Nephron progenitor cell (in vitro differentiated cells): ENCODE data around the gene TERT.

Source experiments
- DNase-seq: peaks from one replicate; pipeline ENCODE4 v3.0.0; 2021
- H3K27ac Mint-ChIP-seq: 2 replicates; pipeline ENCODE4 v1.8.0; 2021; ENCODE audit warnings: mild to moderate bottlenecking, moderate library complexity, mixed read lengths
- H3K27me3 Mint-ChIP-seq: 2 replicates; pipeline ENCODE4 v1.8.0; 2021; ENCODE audit warnings: mild to moderate bottlenecking, low read depth, mixed read lengths; ENCODE audit not compliant: poor library complexity
- H3K36me3 Mint-ChIP-seq: 2 replicates; pipeline ENCODE4 v1.8.0; 2021; ENCODE audit warnings: low read depth, mixed read lengths
- H3K4me1 Mint-ChIP-seq: 2 replicates; pipeline ENCODE4 v1.8.0; 2021; ENCODE audit warnings: mixed read lengths
- H3K4me3 Mint-ChIP-seq: 2 replicates; pipeline ENCODE4 v1.8.0; 2021; ENCODE audit warnings: mild to moderate bottlenecking, moderate library complexity, mixed read lengths
- H3K9me3 Mint-ChIP-seq: 2 replicates; pipeline ENCODE4 v1.8.0; 2021; ENCODE audit warnings: mild to moderate bottlenecking, moderate library complexity, mixed read lengths
- TF ChIP-seq, protein P1 (sequence below): fragments of 200-600 bp; sonication (generic); IDR thresholded peaks from 2 replicates; pipeline ENCODE4 v1.5.0; 2021; ENCODE audit warnings: antibody characterized with exemption

TERT gene

DNA sequence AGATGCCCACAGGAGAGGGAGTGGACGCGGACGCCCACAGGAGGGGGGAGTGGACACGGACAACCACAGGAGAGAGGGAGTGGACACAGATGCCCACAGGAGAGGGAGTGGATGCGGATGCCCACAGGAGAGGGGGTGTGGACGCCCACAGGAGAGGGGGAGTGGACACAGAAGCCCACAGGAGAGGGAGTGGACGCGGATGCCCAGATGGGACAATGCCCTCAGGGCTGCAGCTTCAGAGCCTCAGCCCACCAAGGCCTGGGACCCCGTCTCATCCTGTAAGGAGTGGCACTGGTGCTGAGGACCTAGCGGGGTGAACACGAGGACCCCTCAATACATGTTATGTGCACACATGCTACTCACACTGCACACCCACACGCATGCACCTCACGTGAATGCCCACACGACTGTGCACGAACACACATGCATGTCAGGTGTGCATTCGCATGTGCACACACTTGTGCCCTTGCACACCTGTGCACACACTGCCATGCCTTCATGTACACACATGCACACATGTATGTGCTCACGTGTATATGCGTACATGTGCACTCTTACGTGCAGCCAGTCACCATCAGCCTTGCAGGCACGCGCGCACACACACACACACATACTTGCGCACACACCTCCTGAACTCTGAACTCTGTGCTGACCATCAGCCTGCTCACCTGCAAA, 34.9 kb downstream of the TERT start:
- Mint-ChIP-seq H3K9me3 (no peaks in the 10 kb centered on the region), H3K4me1 (peaks cover 11% of the 10 kb centered on the region), H3K27ac (no peak overlapping the region), H3K4me3 (no peak overlapping the region), H3K36me3 (no peaks in the 10 kb centered on the region), H3K27me3 (peaks cover 11% of the 10 kb centered on the region)
- TF ChIP-seq, protein P1, sequence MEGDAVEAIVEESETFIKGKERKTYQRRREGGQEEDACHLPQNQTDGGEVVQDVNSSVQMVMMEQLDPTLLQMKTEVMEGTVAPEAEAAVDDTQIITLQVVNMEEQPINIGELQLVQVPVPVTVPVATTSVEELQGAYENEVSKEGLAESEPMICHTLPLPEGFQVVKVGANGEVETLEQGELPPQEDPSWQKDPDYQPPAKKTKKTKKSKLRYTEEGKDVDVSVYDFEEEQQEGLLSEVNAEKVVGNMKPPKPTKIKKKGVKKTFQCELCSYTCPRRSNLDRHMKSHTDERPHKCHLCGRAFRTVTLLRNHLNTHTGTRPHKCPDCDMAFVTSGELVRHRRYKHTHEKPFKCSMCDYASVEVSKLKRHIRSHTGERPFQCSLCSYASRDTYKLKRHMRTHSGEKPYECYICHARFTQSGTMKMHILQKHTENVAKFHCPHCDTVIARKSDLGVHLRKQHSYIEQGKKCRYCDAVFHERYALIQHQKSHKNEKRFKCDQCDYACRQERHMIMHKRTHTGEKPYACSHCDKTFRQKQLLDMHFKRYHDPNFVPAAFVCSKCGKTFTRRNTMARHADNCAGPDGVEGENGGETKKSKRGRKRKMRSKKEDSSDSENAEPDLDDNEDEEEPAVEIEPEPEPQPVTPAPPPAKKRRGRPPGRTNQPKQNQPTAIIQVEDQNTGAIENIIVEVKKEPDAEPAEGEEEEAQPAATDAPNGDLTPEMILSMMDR, result no peak
- no peak for DNase-seq

- H3K27ac Mint-ChIP-seq, result no peak overlapping the region
- H3K27me3 Mint-ChIP-seq, result peaks cover 11% of the 10 kb centered on the region
- no peak overlapping the region for H3K4me3 Mint-ChIP-seq
- H3K36me3 Mint-ChIP-seq, result no peaks in the 10 kb centered on the region
- peaks cover 17% of the 10 kb centered on the region for H3K4me1 Mint-ChIP-seq
- H3K9me3 Mint-ChIP-seq, result no peaks in the 10 kb centered on the region
- TF ChIP-seq, protein P1, result no peak
- no peak for DNase-seq
These were observed 37.0 kb downstream of the TERT start for GRCh38 chr5:1257841-1258240.

GRCh38 chr5:1257363-1257762, 37.5 kb downstream of the TERT start:
- TF ChIP-seq, protein P1, result no peak
- Mint-ChIP-seq H3K36me3 (no peaks in the 10 kb centered on the region), H3K27me3 (peaks cover 8% of the 10 kb centered on the region), H3K27ac (peak overlapping the region; percentile 86), H3K4me3 (no peak overlapping the region), H3K9me3 (no peaks in the 10 kb centered on the region), H3K4me1 (peaks cover 18% of the 10 kb centered on the region)
- no peak for DNase-seq

- Mint-ChIP-seq H3K4me3 (no peak overlapping the region), H3K27me3 (peaks cover 11% of the 10 kb centered on the region), H3K36me3 (no peaks in the 10 kb centered on the region), H3K4me1 (peaks cover 24% of the 10 kb centered on the region), H3K9me3 (no peaks in the 10 kb centered on the region), H3K27ac (no peak overlapping the region)
- TF ChIP-seq, protein P1, result no peak
- DNase-seq, result no peak
These were observed 38.1 kb downstream of the TERT start for GRCh38 chr5:1256776-1257175.

- H3K4me1 Mint-ChIP-seq, result peaks cover 28% of the 10 kb centered on the region
- H3K9me3 Mint-ChIP-seq, result no peaks in the 10 kb centered on the region
- no peaks in the 10 kb centered on the region for H3K36me3 Mint-ChIP-seq
- H3K4me3 Mint-ChIP-seq, result no peak overlapping the region
- H3K27ac Mint-ChIP-seq, result no peak overlapping the region
- H3K27me3 Mint-ChIP-seq, result peaks cover 9% of the 10 kb centered on the region
- no peak for DNase-seq
- TF ChIP-seq, protein P1, result no peak
These were observed 39.7 kb downstream of the TERT start for GRCh38 chr5:1255081-1255561.

DNA sequence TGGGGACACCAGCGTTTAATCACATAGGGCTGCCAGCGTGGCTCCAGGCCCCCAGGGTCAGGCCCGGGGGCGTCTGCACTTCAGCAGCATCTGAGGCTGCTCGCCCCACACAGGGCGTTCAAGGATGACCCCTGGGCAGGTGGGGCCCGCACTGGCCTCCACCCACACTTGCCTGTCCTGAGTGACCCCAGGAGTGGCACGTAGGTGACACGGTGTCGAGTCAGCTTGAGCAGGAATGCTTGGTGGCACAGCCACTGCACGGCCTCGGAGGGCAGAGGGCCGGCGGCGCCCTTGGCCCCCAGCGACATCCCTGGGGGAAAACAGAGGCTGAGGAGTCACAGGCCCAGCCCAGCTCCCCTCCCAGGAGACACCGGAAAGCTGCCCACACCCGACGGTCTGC, 40.7 kb downstream of the TERT start:
- Mint-ChIP-seq H3K4me1 (peaks cover 28% of the 10 kb centered on the region), H3K27ac (no peak overlapping the region), H3K9me3 (no peaks in the 10 kb centered on the region), H3K36me3 (no peaks in the 10 kb centered on the region), H3K27me3 (peaks cover 8% of the 10 kb centered on the region), H3K4me3 (no peak overlapping the region)
- no peak for DNase-seq
- TF ChIP-seq, protein P1, result no peak
